Putamen (tissue), 1 donor: Measurements from ENCODE around the gene FER.
"Not testable (repeated sequence)": the region's sequence is repeated elsewhere in the genome, so short reads cannot be mapped to it uniquely, and the experiment has no call there.

Experiments used
- DNase-seq: peaks from one replicate; pipeline ENCODE4 v3.0.0-alpha.2; 2016; ENCODE audit warnings: low spot score

The FER gene

DNA sequence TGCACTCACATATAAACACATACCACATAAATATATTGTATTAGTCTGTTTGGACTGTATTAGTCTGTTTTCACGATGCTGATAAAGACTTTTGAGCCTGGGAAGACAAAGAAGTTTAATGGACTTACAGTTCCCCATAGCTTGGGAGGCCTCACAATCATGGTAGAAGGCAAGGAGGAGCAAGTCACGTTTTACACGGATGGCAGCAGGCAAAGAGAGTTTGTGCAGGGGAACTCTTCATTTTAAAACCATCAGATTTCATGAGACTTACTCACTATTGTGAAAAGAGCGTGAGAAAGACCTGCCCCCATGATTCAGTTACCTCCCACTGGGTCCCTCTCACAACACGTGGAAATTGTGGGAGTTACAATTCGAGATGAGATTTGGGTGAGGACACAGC lies 133.4 kb downstream of the FER start:
- DNase-seq, result no peak

DNA sequence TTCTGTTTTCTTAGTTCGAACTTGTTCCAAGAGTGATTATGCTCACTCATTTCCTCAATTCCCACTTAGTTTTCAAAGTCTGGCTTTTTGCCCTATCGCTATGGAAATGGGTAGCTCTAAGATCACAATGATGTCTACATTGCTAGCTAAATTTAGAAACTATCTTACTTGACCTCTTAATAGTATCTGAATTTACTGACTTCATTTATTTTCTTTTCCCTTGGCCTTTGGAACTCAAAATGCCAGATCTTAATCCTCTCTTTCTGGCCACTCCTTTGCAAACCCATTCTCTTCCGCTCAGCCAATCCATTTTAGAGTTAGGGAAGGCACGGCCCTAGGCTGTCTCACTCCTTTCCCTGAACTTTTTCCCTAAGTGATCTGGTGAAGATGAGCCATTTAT lies 137.0 kb downstream of the FER start:
- no peak for DNase-seq

DNA sequence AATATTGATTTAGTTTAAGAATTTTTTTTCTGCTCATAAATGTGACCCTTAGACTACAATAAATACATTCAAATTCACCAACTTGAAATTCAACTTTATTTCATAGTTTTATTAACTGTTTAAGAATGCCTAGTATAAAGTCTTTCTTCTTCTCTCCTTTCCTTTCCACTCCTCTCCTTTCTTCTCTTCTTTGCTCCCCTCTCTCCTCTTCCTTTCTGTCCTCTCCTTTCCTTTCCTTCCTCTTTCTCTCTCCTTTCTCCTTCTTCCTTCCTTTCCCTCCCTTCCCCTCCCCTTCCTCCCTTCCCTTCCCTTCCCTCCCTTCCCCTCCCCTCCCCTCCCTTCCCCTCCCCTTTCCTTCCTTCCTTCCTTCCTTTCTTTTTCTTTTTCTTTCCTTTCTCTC lies 150.6 kb downstream of the FER start:
- no peak for DNase-seq

DNA sequence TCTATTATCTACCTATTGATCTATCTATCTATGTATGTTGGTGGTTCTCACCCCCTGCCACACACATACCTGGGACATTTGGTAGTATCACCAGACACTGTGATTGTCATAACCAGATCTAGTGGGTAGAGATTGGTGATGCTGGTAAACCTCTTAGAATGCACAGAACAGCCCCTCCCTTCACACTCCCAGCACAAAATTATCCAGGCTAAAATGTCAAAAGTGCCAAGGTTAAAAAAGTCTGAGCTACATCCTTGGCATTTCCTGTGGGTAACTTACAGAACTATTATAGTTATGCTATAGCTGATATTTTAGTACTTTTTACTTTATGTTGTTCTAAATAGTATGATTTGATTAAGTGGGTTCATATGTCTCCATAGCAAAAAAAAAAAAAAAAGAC lies 151.0 kb downstream of the FER start:
- DNase-seq, result no peak

DNA sequence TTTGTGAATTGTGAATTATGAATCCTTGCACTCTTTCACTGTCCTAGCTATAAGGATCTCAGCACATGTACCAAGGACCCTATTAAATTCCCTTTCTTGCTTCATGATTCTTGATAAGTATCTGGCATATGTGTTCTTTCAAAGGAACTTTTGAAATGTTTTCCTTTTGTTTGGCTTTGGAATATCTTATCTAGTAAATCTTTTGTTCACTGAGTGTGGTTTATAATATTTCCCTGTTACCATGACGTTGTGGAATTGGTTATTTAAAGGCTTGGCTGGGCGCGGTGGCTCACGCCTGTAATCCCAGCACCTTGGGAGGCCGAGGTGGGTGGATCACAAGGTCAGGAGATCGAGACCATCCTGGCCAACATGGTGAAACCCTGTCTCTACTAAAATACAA lies 151.5 kb downstream of the FER start:
- DNase-seq, result not testable (repeated sequence)

DNA sequence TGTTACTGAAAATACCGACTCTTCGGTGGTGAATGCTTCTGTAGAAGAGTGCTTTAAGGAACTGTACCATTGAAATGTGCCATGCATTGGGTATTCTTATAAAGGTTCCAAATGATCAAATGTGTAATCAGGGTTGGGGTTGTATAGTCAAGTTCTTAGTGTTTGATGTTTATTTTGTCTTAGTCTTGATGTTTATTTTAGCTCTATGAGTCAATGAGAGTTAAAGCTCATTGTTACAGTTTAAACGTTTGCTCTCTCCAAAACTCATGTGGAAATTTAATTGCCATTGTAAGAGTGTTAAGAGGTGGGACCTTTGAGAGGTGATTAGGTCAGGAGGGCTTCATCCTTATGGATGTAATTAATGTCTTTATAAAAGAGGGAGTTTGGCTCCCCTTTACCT lies 153.0 kb downstream of the FER start:
- DNase-seq, result no peak

DNA sequence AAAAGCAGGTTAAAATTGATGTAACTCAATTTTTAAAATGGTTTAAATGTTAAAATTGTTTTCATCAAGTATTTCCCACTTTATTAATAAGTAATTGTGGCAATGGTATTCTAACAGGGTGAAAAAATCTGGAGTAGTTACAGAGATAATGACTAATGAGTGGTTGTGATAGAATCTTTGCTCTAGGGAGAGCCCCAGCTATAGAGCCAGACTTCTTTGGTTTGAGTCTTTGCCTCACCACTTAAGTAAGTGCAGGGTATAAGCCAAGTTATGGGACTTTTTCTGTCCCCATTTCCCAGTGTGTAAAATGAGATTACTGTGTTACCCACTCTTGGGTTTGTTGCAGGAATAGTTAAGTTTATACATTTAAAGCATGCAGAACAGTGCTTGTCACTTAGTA lies 158.1 kb downstream of the FER start:
- no peak for DNase-seq

DNA sequence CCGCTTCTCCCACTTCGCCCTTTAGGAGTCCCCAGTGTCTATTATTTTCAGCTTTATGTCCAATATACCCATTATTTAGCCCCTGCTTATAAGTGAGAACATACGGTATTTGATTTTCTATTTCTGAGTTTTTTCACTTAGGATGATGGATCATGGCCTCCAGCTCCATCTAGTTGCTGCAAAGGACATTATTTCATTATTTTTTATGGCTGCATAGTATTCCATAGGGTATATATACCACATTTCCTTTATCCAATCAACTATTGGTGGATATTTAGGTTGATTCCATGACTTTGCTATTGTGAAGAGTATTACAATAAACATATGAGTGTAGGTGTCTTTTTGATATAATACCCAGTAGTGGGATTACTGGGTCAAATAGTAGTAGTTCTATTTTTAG lies 162.9 kb downstream of the FER start:
- DNase-seq, result no peak

DNA sequence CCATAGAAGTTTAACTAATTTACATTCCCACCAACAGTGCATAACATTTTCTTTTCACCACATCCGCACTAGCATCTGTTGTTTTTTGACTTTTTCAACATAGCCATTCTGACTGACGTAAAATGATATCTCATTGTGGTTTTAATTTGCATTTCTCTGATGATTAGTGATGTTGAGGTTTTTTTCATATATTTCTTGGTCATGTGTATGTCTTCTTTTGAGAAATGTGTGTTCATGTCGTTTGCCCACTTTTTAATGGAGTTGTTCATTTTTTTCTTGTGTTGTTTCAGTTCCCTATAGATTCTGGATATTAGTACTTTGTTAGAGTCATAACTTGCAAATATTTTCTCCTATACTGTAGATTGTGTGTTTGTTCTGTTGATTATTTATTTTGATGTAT lies 163.4 kb downstream of the FER start:
- no peak for DNase-seq

DNA sequence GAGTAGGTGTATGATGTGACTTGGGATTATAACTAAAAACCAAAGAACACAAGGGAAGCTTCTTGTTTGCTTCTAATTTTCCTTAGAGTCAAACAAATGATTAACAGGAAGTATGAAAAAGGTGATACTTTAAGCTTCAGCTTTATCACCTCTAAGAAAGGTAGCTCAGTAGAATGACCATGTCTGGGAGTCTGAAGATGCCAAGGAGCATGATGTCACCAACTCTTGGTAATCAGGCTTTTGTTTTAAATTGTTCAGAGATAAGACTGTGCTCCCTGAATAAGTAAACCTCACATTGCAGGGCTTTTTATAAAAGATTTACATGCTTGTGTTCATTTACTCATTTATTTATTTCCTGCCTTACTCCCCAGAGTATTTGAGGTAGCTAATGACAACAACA lies 169.9 kb downstream of the FER start:
- DNase-seq, result no peak

DNA sequence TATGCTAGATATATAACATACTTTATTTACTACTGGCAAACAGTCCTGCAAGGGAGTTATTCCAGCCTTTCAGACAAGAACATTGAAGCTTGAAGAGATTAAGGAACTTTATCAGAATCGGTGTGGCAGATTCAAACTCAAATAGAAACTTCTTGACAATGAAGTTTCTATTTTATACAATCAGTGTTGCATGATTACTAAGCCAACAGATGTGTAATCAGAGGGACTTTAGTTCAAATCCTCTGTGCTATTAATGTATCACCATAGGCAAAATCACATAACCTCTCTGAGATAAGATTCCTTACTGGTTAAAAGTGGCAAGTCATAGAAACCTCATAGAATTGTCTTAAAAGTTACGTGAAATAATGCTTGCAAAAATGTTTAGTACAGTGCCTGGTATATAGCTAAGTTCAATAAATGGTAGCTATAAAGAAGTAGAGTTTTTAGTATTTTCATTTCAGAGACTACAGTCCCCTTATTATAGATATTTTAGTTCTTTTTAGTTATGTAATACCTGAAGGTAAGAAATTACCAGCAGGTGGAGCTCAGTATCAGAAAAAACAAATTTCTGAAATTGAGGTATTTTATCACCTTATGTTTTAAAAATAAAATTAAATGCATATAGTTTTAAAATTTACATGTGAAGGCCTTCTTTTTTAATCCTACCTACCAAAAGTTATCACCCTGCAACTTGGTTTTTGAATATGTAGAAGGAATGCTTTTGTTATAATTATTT lies 172.1 kb downstream of the FER start:
- DNase-seq, result peak; percentile 4

DNA sequence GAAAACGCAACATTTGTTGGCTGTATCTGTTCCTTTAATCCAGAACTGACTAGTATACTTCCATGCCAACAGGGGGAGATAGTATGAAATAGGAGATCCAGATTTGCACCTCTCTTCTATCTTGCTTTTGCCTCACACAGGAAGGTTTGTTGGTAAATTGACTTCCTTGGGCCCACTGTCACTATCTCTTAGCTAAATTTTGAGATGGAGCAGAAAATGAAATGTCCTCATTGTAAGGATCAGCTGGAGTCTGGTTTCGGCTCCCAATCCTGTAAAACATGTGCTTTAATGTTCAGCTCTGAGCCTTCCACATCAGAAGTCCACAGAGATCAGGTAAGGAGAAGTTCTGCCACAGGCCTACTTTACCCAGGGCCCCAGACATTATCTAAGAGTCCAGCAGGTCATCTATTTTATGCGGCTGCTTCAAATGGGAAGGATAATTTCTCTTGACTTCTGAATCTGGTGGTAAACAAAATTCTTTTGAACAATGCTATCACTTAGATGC lies 176.8 kb downstream of the FER start:
- no peak for DNase-seq

DNA sequence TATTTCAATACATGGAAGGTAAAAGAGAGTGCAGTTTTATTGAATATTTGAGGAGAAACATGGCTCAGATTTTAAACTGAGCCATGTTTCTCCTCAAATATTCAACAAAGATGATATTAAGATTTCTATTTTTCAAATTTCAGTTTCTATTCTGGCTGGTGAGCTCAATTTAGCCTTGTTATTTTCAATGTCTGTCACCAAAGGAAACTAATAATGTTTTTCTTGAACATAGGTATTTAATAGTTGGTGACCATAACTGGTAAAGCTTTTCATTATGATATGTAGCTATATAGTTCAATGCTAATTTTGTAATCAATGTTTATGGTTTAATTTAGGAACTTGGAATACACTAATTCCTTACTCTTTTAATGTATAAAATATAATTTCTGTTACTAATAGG lies 177.4 kb downstream of the FER start:
- DNase-seq, result no peak

DNA sequence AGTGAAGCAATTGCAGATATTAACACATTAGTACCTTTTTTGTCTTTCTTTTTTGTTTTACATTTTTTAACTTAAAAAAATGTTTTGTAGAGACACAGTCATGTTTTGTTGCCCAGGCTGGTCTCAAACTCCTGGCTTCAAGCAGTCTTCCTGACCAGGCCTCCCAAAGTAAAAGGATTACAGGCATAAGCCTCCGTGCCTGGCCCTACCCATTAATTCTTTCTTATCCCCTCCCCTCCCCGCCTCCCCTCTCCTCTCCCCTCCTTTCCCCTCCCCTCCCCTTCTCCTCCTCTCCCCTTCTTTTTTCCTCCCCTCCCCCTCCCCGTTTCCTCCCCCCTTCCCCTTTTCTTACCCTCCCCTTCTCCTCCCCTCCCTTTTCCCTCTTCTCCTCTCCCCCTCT lies 182.4 kb downstream of the FER start:
- DNase-seq, result no peak

DNA sequence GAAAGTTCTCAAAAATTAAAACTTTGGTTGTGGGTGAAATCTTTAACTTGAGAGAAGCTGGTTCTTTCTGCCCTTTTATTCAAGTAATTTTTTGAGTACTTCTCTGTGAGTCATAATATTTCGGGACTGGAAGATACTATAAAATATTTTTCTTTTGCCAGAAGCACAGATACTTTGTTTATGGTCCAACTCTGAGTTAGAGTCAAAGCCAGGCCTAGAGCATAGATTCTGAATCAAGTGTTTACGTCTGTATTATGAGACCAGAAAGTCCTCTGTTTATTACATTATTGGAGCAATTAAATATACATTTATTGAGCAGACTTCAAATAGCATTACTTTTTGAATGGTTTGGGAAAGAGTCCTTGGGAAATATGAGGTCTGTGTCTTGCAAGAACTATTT lies 187.9 kb downstream of the FER start:
- DNase-seq, result no peak

DNA sequence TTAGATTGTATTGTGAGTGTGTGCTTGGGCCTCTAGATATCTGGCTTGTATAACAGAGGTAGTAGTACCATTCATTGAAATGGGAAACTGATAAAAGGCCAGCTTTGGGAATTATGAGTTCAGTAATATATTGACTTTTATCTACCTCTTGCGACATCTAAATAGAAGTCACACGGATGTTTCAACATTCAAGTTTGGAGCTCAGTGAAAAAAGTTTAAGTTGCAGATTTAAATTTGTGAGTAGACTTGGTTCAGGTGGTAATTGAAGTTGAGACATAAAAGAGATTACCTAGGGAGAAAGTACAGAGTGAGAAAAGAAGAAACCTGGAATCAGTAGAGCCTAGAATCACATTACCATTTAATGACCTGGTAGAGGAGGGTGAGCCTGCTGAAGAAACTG lies 189.5 kb downstream of the FER start:
- DNase-seq, result no peak

DNA sequence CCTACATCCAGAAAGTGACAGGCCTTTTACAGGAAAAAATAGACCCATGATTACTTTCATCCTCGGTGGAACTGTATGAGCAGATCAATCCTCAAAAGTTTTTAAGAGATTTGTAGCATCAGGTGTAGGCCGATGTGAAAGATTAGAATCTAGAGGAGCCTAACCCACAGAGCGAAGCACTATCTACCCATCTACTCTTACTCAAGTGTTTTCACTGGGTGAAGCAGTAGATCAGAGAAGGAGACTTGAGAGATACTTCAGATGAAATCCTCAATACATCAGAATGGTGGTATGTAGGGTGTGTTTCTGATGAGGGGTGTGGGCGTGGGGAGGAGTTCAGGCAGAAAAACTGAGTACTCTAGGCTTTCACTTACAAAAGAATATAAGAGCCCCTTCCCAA lies 192.8 kb downstream of the FER start:
- DNase-seq, result no peak

DNA sequence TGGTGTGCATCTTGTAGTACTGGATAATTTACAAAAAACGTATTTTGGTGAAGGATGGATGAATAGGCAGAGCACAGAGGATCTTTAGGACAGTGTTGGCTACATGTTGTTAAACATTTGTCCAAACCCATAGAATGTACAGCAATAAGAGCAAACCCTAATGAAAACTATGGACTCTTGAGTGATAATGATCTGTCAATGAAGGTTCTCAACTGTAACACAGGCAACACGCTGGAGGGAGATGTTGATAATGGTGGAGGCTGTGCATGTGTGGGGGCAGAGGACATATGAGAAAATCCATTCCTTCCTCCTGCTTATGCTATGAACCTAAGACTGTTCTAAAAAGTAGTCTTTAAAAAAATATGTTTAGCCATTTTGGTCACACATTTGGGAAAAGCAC lies 194.0 kb downstream of the FER start:
- no peak for DNase-seq

DNA sequence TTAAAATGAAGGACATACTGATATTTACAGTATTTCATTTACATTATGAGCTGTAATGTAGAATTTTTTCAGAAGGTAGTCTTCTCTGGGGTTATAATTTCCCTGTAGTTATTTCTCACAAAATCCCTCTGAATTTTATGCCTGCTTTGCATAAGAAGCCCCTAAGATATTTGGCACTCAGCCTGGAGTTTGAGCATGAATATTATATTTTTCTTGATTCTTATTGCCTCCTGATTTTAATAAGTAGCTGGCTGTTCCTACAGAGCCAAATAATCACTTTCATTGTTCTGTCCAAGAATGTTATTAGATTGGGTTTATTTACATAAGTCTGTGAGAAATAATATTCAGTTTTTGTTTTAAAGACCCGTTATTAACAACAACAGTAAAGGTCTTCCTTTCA lies 195.0 kb downstream of the FER start:
- no peak for DNase-seq

DNA sequence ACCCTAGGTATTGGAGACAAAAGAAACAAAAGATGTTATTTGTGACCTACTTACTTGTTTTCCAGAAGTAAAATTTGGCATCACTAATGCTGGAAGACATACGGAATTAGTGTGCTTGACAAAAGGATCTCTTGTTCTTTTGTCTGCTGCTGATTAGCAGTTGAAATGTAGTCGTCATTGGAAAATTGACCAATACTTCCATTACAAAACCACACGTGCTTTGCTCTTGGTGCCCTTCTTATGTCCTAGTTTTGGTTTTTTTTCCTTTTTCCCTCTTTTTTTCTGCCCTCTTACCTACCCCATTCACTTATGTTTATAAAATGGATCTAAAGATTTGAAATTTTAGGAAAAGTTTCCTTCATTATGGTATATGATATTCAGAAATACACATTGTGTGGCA lies 197.4 kb downstream of the FER start:
- DNase-seq, result no peak

DNA sequence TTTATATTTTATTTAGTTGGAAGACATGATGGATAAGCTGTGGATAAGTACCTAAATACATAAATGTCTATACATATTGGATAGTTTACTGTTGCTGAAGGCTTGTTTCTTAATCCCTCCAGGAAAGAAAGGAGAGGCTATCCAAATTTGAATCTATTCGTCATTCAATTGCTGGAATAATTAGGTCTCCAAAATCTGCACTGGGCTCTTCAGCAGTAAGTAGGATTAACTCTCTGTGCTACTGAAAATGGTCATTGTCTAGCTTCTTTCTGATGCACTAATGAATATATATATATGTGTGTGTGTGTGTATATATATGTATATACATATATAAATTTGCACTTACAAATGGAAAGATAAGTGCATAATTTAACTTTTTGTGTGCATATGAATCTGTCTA lies 198.3 kb downstream of the FER start:
- no peak for DNase-seq

DNA sequence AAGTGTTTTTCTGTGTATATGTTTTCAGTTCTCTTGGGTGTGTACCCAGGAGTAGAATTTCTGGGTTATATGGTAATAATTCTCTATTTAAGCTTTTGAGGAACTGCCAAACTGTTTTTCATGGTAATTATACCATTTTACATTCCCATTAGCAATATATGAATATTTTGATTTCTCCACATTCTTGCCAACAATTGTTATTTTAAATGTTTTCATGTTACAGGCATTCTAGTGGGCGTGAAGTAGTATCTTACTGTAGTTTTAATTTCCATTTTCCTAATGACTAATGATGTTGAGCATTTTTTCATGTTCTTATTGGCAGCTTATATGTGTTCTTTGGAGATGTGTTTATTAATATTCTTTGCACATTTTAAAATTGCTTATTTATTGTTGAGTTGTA lies 199.5 kb downstream of the FER start:
- DNase-seq, result no peak

DNA sequence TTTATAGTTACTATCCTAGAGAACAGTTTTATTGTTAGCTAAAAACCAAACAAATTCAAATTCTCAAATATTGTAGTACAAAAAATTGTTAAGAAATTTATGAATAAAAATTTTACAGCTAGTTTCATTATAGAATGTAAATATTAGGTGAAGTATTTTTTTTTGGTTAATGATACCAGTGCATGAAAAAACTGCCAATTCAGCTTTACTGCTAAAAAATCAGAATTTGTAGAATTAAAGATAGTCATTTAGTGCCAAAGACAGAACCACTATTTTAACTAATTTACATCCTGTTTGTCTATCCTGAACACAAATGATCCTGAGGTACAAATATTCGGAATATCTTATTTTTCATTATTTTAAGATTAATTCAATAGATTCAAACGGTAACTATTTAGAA lies 202.6 kb downstream of the FER start:
- DNase-seq, result no peak

DNA sequence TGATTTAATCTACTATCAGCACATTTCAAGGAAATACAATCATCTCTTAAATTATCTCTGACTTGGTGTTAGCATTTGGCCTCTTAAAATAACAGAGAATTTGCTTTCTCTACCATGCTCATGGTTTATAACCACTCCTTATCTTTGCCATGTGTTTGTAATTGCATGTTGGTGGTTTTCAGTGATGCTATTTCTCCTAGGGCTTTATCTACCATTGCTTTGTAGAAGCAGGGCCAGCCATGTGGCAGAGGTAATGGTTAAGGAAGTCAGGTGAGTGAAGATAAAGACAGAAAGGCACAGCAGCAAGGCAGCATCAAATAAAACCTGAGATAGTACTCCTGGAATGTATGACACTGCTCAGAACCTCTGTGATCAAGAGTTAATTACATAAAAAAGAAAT lies 206.2 kb downstream of the FER start:
- DNase-seq, result no peak

DNA sequence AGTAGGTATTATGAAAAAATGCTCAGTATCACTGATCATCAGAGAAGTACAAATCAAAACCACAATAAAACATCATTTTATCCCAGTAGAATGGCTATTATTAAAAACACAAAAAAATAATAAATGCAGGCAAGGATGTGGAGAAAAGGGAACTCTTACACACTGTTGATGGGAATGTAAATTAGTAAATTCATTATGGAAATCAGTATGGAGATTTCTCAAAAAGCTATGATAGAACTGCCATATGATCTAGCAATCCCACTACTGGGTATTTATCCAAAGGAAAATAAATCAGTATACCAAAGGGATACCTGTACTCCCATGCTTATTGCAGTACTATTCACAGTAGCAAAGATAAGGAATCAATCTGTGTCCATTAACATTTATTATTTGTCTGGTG lies 209.6 kb downstream of the FER start:
- no peak for DNase-seq
